EL (cell line): Measurements from ENCODE around the gene LAMP2.
"Not testable (repeated sequence)": the region's sequence is repeated elsewhere in the genome, so short reads cannot be mapped to it uniquely, and the experiment has no call there.

Experiments
- DNase-seq: peaks from one replicate; pipeline ENCODE4 v3.0.0-alpha.2; 2016

Gene LAMP2

DNA sequence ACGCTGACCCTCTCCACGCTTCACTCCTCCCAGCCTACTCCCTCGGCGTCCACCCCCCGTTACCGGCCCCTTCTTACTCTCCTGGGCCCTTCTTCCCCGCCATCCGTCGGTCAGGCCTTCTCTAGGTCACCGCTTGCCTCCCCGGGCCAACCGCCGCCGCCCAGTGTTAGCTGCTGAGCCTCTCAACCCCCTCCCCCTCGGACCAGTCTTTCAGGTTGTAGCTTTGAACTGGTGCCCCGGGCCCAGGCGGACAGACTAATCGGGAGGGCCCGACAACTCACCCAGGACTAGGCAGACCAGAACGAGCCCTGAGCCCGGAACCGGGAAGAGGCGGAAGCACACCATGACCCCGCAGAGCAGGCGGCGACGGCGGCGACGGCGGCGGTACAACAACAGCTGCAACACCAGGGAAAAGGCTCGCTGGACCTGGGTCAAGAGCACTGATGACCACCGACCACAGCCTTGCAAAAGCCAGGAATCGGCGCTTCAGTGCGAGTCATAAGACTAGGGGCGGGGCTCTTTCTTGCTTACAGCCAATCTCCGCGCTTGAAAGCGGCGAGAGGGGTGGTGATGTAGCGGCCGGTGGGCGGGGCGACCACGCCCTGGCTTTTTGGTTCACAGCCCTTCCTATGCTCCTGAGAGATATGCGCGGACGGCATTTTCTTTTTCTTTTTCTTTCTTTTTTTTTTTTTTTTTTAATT, at the start of gene LAMP2:
Gene LAMP2 (minus strand): TSS at position 472 of the 701 bp plus-strand sequence. CDS start 127 bp downstream, at position 345.
- peak; percentile 88 for DNase-seq

DNA sequence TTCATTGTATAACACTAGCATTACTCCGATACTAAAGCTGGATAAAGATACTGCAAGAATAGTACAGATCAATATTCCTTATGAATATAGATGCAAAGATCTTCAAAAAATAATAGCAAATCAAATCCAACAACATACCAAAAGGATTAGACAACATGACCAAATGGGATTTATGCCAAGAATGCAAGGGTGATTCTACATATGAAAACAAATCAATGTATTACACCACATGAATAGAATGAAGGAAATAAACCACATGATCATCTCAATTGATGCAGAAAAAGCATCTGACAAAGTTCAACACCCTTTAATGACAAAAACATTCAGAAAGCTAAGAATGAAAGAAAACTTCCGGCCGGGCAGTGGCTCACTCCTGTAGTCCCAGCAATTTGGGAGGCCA, 48.8 kb upstream of the LAMP2 start:
- peak; percentile 82 for DNase-seq

DNA sequence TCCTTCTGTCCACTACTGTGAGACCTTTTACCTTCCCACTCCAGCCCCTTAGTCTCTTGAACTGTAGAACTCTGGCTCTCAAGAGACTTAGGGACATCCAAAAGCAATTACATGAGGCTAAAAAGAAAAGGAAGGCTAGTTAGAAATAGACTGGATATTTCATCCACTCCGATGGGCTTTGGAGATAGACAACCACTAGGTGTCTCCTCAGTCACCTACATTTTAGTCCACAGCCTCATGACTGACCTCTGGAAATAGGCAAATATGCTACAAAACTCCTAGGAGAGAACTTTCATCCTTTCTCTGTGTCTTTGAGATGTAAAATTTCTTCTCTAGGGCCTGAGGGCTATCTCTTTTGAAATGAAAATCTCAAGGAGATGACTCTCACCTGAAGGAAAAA, 45.1 kb upstream of the LAMP2 start:
- peak; percentile 31 for DNase-seq

DNA sequence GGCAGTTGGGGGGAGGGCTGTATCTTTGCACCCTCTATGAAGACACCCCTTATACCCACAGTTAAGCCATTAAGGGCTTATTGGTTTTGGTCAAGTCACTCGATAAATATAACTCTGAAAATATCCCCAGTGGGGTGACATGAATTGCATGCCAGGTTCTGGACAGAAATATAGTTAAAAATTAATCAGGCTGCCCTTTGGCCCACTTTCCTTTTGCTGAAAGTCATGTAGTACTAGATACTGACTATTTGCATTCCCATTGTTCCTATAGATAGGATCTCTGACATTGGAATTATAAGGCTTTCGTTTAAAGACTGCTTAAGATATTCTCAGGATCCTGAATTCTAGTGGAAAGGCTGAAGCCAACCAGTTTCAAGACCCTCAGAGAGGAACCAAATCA, 43.5 kb upstream of the LAMP2 start:
- DNase-seq, result no peak

DNA sequence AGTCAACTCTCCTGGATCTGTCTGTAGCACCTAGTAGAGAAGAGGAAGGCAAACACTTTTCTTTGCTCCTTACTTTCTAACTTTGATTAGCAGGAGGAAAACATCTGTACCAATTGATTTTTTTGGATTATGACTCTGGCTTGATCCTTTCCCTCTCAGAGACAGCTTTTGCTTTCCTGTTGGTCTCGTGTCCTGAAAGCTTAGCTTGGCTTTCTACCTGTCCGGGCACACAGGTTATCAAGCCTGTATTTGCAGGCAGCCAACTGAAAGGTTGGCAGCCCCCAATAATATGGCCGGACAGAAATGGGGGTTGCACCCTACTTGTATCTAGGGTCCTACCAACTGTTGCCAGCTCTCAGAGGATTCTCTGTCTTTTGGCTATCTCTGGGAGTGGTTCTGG, 43.1 kb upstream of the LAMP2 start:
- DNase-seq, result no peak

DNA sequence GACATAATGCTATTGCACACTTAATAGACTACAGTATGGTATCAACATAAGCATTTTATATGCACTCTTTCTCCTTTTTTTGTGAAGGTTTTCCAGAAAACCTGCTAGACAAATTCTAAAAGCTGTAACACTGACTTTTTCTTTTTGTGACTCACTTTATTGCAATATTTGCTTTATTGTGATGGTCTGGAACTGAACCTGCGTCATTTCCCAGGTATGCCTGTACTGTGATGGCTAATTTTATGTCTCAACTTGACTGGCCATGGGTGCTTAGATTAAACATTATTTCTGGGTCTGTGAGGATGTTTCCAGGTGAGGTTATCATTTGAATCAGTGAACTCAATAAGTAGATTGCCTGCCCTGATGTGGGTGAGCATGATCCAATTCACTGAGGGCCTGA, 35.5 kb upstream of the LAMP2 start:
- no peak for DNase-seq

DNA sequence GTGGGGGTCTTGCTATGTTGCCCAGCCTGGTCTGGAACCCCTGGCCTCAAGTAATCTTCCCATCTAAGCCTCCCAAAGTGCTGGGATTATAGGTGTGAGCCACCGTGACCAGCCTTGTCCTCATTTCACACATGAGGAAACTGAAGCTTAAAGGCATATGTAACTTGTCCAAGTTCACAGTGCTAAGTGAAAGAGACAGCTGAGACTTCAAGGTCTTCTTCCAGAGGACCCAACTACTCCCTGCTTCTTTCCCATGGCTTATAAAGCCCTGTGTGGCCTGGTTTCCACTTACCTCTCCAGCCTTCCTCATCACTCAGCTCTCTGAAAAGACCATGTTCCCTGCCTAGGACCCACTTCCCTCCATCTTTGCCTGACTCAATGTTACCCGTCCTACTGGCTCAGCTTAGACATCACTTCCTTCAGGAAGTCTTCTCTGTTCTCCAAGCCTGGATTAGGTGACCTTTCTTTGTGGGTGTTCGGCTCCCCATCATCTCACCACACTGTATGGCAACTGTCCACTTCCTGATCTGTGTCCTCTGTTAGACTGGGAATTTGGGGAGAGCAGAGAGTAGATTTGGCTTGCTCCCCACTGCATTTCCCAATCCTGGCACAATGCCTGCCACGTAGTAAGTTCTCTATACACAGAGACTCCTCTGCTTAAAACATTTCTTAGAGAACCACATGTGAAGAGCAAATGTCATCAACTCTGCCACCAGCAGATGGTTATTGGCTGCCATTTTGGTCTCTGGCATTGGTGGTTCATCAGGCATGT, 30.4 kb upstream of the LAMP2 start:
- DNase-seq, result peak; percentile 8

DNA sequence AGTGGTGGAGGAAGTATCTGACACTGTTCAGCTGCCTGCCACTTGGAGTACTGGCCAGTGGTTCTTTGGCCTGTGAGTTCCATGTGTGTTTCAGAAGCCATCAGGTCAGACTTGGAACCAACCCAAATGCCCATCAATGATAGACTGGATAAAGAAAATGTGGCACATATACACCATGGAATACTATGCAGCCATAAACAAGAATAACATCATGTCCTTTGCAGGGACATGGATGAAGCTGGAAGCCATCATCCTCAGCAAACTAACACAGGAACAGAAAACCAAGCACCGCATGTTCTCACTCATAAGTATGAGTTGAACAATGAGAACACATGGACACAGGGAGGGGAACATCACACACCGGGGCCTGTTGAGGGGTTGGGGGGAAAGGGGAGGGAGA, 21.0 kb upstream of the LAMP2 start:
- DNase-seq, result not testable (repeated sequence)

DNA sequence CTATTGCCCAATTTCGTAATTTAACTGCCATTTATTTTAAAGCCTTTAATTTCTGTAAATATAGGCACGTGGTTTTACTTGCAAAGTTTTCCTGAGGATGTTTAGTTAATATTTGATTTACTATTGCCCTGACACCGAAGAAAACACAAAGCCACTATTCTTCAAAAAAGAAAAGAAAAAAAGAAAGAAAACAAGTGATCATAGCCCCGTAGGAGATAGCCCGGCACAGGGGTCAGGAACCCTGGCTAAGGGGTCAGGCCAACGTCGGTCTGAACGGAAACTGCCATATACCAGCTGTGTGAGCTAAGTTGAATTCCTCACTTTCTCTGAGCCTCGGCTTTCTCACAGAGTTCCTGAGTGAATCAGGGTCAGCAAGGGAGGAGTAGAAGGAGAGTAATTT, 17.7 kb upstream of the LAMP2 start:
- no peak for DNase-seq

DNA sequence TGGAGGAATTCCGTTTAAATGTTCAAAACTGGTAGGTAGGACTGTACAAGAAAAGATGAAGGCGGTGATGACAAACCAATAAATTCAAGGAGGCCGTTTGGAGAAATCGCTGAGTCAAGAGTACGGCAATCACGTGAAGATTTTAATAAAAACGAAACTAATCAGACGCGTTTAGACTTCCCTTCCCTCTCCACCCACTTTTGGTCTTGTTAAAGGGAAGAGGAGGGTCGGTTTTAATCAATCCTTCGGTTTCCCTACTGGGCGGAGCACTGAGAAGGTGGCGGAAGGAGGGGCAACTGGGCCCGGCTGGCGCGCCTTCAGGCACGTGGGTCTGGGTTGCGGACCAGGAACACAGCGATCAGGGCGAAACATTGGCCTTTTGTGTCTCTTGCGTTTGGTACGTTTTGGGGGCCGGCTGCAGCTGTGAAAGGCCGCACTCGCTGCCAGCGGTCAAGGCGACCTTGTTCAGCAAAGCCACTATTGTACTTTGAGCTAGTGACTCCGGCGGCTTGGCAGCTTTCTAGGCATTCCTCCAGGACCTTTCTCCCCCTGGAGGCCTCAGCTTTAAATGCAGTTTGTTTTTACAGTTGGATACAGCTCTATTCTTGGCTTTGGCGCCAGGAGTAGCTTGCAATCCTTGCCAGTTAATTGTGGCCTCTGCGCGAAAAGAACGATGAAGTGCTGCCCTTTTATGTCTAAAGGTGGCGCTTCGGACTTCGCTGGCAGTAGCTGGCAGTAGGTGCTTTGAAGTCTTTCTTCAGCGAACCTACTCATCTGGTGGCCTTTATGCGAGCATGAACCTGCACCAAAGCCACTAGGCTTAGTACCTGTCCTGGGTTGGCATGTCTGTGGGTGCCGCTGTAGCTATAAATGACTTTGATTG, 16.8 kb upstream of the LAMP2 start:
- DNase-seq, result peak; percentile 85

DNA sequence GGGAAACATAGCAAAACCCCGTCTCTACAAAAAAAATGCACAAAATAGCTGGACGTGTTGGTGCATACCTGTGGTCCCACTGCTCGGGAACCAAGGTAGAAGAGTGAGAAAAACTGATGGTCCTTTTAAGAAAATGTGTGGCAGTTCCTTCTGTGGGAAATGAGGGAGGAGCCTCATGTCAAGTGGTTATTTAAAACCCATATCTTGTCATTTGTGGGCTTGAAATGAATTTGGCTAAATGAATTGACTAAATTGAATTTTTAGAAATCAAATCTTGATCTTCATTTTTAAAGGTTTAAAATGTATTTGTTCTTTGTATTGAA, 16.2 kb upstream of the LAMP2 start:
- DNase-seq, result no peak

DNA sequence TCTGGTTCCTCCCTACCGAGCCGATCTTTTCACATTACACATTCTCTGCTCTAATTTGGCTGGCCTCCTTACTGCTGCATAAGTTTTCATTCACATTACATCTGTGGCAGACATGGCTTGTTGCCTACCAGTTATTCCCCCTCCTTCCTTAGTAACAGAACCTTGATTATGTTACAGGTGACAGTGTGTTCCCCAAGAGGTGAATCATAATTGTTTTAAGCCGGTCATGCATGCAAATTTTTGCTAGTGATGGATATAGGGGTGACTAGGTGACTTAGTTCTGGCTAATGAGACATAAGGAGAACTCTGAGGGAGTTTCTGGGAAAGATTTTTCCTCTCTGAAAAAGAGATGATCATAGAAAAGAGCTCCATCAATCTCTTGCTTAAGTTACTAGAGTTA, 8.4 kb upstream of the LAMP2 start:
- no peak for DNase-seq

DNA sequence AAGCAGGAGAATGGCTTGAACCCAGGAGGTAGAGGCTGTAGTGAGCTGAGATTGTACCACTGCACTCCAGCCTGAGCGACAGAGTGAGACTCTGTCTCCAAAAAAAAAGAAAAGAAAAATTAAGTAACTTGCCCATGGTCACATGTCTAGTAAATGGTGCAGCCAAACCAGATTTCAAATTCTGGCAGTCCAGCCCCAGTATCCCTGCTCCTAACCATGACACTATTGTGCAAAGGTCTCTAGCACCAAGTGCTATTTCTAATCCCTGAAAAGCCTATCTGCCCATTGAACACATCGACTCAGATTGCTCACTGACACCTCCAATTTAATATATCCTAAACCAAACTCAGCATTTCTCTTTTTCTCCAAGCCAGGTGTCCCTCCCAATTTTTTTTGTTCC, 7.6 kb upstream of the LAMP2 start:
- DNase-seq, result no peak

DNA sequence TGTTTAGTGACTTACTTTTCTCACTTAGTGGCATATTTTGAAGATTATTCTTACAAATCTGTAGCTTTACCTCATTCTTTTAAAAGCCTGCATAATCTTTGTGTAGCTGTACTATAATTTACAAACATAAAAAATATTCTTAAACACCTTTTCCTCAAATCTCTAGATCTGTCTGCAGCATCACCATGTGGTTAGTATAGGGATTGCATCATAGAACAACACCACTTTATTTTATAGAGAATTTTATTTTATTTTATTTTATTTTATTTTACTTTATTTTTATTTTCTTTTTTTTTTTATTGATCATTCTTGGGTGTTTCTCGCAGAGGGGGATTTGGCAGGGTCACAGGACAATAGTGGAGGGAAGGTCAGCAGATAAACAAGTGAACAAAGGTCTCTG, 6.4 kb upstream of the LAMP2 start:
- not testable (repeated sequence) for DNase-seq

DNA sequence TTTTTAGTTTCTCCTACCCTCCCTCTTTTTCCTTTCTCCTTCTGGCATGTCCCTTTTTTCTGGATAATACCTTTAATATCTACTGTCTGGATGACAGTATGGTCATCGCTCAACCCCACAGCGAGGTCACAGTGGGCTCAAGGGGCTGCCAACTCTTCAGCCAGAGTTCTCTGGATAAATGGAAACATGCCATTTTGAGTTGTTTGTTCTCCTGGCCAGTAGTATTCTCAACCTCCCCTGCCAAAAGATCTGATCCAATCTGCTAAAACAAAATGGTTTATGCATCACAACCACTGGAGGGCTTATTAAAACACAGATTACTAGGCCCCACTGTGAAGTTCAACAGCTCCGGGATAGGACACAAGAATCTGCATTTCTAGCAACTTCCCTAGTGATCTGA, 5.0 kb upstream of the LAMP2 start:
- no peak for DNase-seq

DNA sequence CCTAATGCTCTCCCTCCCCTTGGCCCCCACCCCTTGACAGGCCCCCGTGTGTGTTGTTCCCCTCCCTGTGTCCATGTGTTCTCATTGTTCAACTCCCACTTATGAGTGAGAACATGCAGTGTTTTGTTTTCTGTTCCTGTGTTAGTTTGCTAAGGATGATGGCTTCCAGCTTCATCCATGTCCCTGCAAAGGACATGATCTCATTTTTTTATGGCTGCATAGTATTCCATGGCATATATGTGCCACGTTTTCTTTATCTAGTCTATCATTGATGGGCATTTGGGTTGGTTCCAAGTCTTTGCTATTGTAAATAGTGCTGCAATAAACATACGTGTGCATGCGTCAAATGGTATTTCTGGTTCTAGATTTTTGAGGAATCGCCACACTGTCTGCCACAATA, 561 bp upstream of the LAMP2 start:
- DNase-seq, result not testable (repeated sequence)

DNA sequence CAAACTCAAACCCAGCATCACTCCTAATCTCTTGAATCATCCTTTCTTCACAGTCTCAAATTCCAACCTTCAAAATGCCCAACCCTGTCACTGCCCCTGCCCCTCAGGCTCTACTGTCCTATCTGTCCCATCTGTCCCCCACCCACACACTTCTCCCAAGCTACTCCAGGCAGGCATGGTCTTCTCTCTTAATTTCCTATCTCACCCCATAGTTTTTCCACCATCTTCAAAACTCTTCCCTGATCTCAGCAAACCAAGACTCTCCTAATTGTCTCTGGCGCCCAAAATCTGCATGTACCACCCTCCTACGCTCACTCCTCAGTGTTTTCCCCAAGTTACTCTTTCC, 644 bp downstream of the LAMP2 start:
- DNase-seq, result no peak

DNA sequence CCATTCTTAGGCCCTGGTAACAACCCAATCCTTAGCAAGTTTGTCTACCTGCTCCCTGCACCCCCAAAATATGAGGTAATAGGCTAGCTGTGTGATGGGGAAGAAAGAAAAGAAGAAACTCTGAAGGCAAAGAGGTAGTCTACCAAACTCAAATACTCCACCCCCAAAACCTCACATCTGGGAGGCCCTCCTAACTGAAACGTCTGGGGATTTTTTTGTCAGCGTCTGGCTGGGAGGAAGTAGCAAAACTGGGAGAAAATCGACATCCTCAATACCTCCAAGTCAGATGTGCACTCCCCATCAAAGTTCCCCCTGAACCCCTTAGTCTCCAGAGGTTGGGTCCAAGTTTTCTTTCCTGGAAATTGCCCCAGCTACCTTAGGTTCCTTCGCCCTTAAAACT, 1.0 kb downstream of the LAMP2 start:
- DNase-seq, result no peak

DNA sequence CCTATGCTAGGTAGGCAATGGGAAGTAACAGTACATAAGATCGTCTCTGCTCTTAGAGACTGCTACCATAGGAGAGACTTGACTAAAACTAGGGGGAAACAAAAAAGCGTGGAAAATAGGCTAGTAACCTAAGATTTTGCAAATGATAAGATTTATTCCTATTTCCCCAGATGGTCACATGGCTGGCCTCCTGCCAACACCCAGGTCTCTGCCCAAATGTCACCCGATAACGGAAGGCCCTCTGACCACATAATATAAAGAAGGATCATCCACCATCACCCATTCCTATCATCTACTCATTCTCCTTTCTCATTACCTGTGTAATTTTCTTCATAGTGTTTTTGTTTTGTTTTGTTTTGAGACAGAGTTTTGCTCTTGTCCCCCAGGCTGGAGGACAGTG, 4.7 kb downstream of the LAMP2 start:
- no peak for DNase-seq

DNA sequence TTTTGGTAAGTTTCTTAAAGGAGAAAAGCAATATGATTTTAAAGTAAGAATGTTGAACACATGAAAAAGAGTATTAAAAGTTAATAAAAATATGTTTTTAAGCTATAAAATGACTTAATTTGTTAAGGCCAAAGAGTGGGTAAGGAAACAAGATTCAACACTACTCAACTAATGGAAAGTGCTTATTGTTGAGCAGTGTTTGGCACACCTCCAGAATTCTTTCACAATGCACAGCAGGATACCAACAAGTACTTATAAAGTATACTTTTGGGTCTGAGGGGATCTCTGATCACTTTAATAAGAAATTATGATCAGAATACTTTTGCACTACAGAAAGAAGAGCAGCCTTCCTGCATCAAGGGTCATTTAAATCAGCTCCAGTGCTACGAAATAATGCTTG, 5.9 kb downstream of the LAMP2 start:
- DNase-seq, result peak; percentile 25

DNA sequence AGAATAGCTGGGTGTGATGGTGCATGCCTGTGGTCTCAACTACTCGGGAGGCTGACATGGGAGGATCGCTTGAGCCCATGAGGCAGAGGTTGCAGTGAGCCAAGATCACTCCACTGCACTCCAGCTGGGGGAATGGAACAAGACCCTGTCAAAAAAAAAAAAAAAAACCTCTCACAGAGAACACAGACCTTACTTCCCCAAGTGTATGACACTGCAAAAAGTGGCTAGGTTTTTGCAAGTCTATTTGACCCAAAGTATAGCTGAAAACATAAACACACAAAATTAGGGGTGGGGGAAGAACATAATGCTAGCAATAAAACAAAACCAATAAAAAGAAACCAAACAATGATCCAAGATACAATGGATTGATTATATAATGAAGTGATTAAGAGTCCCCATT, 6.7 kb downstream of the LAMP2 start:
- no peak for DNase-seq

DNA sequence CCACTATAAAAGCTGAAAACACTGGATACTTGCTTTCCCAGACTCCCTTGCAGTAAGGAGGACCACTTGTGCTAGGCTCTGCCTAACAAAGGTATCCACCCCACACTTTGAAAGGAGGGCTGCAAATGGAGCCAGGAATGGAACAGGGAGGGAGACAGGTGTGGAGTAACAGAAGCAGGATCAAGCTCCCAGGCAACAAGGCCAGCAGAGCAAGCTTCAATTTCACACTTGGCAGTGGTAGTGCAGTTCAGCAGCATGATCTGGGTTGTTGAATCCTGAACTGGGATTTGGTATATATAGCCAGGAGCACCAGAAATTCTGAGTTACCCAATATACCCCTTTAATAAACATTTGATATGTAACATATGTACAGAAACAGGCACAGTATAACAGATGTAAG, 9.8 kb downstream of the LAMP2 start:
- DNase-seq, result no peak

DNA sequence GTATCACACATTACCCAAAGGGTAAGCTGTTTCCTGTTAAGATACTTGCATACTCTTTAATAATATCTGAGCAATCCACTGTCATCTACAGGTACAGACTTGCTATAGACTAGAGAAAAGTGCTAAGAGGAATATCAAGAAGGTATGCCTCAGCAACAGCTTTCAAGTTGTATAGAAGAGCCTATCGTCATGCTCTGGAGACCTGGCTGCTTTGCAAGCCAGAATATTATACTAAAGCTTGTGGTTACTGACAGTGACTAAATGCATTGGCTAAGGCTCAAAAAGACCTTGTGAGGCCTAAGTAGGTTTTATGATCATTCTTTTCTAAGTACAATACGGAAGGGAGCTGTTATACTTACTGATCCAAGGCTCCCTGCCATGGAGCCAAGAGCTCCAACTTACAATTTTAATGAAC, 11.3 kb downstream of the LAMP2 start:
- peak; percentile 78 for DNase-seq

DNA sequence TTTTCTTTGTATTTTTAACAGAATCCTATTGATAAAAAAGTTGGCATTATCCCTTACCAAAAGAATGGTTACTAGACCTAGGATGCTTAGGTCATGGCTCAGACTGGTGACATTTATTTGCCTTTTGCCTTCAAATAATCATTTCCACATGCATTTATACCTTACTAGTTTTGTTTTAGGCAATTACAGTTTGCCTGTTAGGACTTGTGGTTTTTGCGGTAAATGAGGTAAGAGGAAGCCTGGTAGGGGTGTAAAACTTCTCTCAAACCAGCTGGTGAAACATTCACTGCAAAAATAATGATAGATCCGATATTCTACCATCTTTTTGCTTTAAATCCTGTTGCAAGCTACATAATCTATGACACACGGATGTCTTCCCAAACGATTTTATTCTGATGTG, 12.1 kb downstream of the LAMP2 start:
- peak; percentile 65 for DNase-seq
